Prostate gland (tissue), 2 donors: ENCODE measurements around the gene MIA.

Experiments
- CTCF ChIP-seq, 4 experiments: fragments of 200-600 bp in 2 of 4; fragments of 450-650 bp in 2 of 4; sonication (generic) in 2 of 4; IDR thresholded peaks; 1 replicate in 3 of 4; 2 replicates in 1 of 4; pipeline ENCODE4 v1.5.1; 2016 to 2019; ENCODE audit warnings: antibody characterized with exemption in 4 of 4, mild to moderate bottlenecking in 2 of 4, moderate library complexity in 2 of 4
- POLR2A ChIP-seq: fragments of 450-650 bp; IDR thresholded peaks from one replicate; pipeline ENCODE4 v1.6.1; 2016; ENCODE audit warnings: antibody characterized with exemption, mild to moderate bottlenecking

- TF ChIP-seq CTCF (IDR thresholded peaks at IDR 0.05) (peak; percentile 48 to 84 (median 70)), POLR2A (no peak)
Observed at GRCh38 chr19:40806423-40807146, 31.3 kb downstream of the MIA start.
